NK-92 (cell line): ENCODE measurements around the gene PRDM16.

Experiments
- DNase-seq: peaks from one replicate; lab custom pipeline; 2025; ENCODE audit not compliant: unreplicated experiment; lab: John Stamatoyannopoulos, UW

PRDM16 gene

DNA sequence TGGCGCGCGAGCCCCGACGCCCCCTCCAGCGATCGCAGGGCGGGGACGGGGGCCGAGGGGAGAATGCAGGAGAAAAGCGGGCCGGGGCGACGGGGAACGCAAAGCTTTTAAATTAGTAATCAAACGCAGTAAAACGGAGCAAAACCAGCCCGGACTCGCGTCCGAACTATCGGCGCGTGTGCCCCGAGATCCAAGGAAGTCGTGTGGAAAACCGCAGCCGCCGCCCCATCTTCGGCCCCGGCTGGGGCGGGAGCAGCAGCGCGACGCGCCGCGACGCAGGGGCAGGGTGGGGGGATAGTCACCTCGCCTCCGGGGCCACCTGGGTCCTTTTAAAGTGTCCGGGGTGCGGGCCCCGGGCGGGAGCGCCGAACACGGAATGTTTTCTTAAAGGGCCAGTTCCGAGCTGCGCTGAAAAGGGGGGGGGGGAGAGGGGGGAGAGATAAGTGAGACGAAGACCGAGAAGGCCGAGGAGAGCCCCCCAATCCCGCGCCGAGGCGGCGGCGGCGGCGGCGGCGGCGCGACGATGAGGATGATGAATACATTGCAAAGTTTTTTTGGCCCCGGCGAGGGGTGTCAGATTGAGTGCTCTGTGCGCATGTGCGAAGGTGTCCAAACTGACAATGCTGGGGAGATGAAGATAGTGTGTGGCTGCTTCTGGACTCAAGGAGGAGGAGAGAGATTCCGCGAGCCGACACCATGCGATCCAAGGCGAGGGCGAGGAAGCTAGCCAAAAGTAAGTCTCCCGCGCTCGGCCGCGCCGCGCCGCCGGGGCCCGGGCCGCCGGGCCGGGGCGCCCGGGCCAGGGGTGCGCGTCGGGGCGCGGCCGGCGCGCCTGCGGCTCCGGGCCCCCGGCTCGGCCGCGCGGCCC lies at the start of gene PRDM16:
Gene PRDM16 (plus strand): TSS at position 640 of the 868 bp plus-strand sequence. CDS start 57 bp downstream, at position 697.
- no peak for DNase-seq

DNA sequence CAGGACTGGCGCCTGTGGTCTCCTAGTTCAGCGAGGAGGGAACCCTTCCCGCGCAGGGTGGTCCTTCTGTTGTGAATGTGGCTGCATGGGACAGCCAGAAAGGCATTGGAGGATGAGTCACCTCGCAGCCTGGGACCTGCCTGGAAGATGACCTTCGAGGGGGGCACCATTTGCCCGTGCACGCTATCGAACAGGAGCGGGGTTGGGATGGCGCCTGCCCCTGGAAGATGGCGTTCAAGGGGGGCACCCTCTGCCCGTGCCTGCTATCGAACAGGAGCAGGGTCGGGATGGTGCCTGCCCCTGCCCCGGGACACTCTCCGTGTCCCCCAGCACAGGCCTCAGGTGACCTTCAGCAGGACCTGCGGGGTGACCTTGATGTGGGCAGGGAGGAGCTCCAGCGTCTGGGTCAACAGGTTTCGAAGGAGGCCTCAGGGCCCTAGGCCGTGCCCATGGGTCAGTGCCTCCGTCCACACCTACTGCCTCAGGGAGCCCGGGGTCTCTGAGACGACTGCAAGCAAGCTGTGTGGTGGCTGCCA lies 49.4 kb upstream of the PRDM16 start:
- no peak for DNase-seq

DNA sequence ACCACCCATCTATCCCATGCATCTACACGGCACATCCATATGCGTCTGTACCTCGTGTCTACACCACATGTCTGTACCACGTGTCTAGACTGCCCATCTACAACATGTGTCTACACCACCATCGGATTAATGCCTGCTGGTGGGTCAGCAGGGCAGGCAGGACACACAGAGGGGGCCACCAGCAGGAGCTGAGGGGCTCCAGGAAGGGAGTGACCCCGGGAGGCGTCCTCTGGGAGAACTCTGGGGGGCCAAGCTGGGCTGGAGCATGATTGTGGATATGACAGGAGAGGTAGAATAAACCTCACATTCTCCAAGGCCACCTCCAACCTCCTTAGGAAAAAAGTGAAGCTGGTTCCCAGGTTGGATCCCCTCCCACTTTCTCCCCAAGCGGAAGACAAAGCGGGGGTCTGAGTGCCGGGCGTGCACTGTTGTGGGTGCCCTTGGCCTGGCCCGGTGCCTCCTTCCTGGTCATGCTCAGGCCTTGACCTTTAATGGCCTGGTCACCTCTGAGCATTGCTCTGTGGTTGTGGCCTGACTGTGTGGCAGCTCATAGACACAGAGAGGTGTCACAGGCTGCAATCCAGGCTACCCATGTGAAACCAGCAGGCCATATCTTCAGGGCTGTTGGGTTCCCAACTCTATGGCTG lies 48.6 kb upstream of the PRDM16 start:
- no peak for DNase-seq

DNA sequence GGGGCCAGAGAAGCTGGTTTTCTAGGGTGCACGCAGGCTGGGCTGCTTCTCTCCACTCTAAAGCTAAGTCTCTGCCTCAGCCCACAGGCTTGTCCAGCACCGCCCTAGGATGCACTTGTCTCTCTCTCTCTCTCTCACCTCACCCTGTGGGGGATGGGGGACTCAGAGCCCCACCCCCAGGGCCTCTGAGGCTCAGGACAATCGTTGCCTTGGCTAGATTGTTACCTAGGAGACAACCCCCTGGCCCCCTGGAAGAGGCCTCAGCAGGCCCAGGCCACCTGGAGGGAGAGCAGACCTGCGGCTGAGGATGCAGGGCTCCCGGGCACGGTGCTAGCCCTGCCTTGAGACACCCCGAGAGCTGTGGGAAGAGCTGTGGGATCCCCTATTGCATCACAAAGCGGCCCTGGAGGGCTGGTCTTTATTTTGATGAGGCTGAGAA lies 47.8 kb upstream of the PRDM16 start, which contains the start of gene ACTRT2:
Gene ACTRT2 (plus strand): TSS at position 235 of the 439 bp plus-strand sequence. CDS start 220 bp downstream, outside the sequence.
- no peak for DNase-seq

DNA sequence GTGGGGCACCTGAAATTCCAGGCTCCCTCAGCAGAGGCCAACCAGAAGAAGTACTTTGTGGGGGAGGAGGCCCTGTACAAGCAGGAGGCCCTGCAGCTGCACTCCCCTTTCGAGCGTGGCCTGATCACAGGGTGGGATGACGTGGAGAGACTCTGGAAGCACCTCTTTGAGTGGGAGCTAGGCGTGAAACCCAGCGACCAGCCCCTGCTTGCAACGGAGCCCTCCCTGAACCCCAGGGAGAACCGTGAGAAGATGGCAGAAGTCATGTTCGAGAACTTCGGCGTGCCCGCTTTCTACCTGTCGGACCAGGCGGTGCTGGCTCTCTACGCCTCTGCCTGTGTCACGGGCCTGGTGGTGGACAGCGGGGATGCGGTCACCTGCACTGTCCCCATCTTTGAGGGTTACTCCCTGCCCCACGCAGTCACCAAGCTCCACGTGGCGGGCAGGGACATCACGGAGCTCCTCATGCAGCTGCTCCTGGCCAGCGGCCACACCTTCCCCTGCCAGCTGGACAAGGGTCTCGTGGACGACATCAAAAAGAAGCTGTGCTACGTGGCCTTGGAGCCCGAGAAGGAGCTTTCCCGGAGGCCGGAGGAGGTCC lies 47.1 kb upstream of the PRDM16 start:
- no peak for DNase-seq

DNA sequence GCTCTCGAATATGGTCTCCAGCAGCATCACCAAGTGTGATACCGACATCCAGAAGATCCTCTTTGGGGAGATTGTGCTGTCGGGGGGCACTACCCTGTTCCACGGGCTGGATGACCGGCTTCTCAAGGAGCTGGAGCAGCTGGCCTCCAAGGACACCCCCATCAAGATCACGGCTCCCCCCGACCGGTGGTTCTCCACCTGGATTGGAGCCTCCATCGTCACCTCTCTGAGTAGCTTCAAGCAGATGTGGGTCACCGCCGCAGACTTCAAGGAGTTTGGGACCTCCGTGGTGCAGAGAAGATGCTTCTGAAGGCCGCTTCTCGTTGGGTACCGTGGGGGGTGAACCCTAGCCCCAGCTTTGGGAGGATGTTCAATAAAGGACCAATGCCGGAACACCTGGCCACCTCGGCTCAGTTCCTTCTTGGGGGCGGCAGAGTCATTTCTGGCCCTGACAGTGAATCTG lies 46.5 kb upstream of the PRDM16 start:
- DNase-seq = no peak

DNA sequence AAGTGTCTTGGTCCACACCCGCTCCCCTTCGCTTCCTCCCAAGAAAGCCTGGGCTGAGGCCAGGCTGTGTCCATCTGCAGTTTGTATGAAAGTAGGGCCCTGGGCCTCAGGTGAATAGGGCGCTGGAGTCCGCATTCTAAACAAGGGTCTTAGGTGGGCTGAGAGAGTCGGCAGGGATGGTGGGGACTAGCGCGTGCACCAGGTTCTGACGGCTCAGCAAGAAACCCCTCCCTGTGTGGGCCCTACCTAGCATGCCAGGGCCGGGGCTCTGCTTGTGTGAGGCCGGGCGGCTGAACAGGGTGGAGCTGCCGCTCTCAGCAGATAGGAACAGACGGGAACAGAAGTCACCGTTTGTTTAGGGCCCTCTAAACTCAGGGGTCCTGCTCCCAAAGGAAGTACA lies 46.0 kb upstream of the PRDM16 start:
- DNase-seq = no peak

DNA sequence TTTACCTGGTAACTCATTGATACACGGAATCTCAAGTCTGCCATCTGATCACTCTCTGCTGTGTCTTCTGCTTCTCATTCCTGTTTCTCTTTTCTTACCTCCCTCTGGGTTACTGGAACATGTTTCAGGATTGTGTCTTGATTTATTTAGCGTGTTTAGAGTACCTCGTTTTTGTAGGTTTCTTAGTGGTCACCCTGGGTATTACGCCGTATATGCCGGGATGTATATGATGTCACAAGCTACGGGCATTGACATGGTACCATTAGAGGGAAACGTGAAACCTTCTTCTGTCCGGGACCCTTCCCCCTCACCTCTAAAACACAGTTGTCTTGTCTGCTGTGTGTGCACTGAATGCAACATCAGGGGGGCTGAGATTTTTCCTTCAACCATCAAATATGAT lies 45.0 kb upstream of the PRDM16 start:
- no peak for DNase-seq

DNA sequence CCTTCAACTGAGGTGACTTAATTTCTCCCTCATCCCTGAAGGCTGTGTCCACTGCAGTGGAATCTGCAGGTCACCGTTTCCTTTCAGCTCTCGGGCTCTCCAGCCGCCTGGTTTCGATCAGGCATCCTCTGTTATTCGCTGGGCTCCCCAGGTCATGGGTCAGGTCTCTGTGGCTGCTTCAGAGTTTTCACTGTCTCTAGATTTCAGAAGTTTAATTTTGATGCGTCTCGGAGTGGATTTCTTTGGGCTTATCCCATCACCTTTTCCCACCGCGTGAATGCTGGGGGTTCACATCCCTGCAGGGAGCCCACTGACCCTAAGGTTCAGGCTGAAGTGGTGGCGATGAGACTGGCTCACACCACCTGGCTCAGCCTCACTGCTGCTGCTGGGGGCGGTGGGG lies 44.4 kb upstream of the PRDM16 start:
- DNase-seq = no peak

DNA sequence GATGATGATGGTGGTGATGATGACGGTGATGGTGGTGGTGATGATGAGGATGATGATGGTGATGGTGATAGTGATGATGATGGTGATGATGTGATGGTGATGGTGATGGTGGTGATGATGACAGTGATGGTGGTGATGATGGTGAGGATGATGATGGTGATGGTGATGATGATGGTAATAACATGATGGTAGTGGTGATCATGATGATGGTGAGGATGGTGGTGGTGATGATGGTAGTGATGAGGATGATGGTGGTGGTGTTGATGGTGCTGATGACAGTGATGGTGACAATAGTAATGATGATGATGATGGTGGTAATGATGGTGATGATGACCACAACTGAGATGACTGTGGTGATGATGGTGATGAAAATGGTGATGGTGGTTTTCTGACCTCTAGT lies 42.9 kb upstream of the PRDM16 start:
- DNase-seq = no peak

DNA sequence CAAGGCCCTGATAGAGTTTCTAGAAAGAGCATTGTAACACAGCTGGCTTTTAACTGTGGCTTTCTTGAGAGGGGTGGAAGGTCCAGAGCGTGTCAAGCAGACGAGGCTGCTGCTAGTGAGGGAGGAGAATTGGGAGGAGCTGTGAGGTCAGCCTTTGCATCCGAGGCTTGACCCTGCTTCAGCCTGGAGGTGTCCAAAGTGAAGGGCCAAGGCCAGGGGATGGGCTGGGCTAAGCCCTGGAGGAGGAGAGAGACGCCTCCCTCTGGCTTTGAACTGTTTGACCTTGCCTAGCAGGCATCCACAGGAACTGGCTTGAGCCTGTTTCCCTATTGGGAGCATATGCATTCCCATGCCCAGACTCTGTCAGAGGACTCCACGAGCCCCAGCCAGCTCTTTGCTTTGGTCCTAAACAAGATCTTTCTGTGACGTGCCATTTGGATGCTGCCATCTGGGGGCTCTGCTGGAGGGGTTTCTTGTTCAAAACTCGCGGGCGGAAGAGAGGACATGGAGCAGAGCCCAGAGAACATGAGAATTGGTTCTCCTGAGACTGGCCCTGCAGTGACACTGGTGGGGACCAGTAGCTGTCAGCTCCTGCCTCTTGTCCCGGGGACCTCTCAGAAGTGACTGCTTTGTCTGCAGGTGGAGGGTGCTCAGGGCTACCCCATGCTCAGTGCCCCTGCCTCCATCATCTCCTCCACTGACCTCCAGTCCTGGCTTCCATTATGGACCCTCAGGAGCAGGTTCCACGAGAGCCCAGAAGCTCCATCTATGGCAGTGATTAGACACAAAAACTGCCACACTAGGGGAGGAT lies 42.2 kb upstream of the PRDM16 start:
- DNase-seq = no peak

DNA sequence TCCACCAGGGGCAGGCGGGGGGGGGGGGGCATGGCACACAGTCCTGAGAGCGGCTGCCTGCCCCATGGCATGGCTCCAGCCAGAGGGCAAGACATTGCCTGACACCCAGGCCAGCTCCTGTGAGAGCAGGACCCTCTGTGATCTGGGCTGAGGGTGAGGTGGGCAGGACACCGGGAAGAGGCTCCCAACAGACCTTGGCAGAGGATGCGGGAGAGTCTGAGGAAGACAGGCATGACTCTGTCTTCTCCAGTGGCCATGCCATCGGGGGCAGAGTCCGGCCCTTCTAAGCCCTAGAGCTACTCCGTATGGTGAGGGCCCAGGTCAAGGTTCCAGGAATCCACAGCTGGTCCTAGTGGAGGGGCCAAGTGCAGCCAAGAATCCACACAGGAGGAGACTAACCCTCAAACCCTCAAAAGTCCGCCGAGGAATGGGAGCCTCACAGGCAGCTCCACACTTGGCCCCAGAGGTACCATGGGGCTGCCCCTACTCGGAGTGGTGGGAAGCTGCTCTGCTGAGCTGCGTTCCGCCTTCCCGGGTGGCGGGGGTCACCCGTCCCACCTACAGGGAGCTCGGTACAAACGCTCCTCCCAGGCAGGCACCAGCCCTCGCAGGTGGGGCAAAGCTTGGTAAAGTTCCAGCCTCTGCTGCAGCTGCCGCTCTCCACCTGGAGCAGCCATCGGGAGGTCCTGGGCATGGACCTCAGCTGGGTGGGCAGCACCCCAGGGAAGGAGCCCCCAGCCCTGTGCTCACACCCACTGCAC lies 41.2 kb upstream of the PRDM16 start:
- no peak for DNase-seq

DNA sequence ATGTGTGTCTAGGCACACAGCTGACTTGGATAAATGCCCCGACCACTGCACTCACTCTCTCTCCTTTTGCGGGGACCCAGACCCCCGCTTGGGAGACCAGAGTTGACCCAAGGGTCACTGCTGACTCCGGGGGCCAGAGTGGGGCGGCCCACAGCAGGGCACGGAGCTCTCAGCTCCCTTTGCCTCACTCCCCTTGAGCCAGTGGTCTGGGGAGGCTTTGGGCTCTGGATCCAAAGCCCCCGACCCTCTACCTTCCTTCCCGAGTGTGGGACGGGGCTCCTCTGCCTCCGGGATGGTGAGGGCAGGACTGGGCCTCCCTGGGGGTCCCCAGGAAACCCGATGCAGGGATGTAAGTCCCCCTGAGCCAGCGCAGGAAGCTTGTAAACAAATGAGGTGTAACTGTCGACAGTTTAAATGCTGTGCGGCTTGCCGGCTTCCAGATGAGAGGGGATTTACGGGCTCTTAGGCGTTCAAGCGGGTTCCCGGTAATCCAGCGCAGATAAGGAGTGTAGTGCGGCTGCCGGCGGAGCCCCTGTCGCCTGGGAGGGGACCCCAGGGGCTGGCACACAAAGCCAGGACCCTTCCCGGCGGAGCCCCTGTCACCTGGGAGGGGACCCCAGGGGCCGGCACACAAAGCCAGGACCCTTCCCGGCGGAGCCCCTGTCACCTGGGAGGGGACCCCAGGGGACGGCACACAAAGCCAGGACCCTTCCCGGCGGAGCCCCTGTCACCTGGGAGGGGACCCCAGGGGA lies 40.3 kb upstream of the PRDM16 start:
- DNase-seq = no peak

DNA sequence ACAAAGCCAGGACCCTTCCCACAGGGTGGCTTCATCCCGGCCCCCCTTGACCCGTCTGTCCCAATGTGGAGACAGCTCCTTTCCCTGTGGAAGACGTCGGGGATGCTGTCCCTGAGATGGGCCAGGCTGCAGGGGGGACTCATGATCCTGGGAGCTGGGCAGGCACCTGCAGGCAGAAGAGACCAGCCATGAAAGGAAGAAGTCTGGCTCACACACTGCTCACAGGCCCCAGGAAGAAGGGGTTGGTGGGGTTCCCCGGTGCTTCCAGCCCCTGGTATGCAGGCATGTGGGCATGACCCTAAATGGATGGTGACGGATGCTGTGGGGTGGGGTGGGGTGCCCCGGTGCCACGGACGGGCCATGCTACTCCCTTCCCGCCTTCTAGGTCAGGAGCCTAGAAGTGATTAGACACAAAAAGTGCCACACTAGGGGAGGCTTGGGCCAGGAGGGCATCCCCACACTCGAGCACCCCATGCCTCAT lies 39.5 kb upstream of the PRDM16 start:
- DNase-seq = no peak

DNA sequence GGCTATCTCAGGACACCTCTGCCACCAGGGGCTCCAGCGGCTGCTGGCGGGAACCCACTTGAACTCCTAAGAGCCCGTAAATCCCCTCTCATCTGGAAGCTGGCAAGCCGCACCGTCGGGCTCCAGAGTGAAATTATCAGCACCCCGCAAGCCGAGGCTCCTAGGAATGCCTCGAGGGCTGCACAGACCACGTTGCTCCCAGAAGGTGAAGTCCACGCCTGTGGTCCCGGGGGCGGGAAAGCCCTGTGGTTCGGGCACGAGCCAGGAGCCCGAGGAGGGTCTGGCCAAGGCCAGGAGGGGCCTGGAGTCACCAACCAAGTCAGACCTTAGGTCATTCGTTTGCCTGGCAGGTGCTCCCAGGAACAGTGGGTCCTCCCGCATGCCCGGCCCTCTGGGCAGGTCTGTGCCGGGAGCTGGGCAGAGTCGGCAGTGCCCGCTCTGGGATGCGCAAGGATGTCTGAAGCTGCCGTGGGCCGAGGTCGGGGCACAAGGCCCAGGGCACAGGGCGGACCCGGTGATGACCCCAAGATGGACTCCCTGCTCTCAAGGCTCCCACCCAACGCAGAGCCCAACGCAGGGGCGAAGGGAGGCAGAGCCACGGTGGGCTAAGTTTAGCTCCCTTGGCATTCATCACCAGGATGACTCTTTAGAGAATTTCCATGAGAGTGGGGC lies 38.9 kb upstream of the PRDM16 start:
- no peak for DNase-seq

DNA sequence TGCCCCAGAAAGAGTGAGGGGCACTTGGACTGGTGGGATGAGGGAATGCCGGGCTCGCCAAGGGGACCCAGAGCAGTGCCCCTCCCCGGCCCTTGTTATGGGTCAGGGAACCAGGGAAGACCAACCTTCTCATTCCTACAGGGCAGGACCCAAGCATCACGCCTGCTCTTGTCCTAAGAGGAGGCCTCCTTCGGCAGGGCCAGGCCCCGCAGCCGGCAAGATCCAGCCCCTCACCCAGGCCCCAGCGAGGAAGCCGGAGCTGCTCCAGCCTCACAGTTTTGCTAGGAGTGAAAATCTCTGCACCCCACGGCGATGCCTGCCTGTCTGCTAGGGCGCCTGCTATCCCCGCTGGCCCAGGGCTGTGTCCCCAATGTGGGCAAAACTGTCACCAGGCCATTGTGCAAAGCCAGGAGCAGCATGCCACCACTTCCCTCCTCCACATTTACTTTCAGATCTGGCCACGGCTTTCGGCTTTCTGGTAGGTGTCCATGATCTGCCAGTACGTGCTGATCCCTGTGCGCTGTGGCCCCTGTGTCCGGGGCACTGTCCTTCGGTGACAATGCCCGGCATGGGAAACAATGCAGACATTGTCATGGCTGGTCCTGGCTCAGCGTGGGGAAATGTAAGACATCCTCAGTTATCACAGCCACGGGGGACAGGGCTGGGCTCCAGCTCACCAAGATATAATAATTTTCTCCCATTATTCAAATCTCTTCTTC lies 38.2 kb upstream of the PRDM16 start:
- no peak for DNase-seq

DNA sequence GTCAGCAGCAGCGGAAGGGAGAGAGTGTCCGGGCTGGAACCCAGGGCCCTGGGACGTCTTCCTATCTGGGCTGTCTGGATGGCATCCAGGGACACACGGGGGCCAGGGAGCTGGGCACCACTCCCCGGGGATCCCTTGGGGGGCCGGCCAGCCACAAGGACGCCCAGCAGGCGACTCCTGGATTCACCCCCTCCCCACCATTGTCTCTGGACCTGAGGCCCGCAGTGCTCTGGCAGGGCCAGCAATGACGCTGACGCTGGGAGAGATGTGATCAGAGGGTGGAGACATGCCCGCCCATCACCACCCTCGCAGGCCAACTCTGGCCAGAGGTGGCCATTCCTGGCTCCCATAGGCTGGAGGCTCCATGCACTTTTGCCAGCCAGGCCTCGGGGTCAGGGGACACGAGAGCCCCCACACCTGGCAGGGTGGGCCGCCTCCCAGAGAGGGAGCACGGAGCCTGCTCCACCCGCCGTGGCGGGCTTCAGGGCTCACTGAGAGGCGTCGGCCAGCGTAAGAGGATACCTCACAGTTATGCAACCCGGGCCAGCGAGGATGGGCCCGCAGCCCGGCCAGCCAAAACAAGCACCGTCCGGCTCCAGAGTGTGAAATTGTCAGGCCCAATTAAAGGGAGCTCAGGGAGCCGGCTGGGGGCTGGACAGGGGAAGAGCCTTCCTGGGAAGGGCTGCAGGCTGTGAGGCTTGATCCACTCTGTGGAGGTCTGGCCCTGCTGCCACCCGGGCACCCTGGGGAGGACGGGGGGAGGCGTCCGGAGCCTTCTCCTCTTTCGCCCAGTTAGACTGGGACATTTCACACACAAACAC lies 37.4 kb upstream of the PRDM16 start:
- no peak for DNase-seq
